Neural cell (in vitro differentiated cells): ENCODE data around the gene PRAC2. TPM values are rescaled to one million over a fixed set of nuclear protein-coding genes. Genes with fewer than 3 reads are reported as not detected.

ENCODE experiments used
- H2AFZ ChIP-seq: fragments of 200-600, 300-800 bp; sonication (generic), shearing (Covaris generic); 2 replicates; pipeline ENCODE4 v1.6.0; 2014; ENCODE audit warnings: low read depth, mild to moderate bottlenecking, antibody characterized with exemption, low read length, moderate library complexity
- H3F3A ChIP-seq: fragments of 200-600 bp; shearing (Covaris generic); 2 replicates; pipeline ENCODE4 v1.6.1; 2016; ENCODE audit warnings: mild to moderate bottlenecking, moderate library complexity, mixed read lengths, antibody characterized with exemption, low read length; ENCODE audit not compliant: insufficient read depth, poor library complexity, severe bottlenecking
- H3K27ac ChIP-seq: fragments of 200-600, 300-800 bp; sonication (generic), shearing (Covaris generic); 2 replicates; pipeline ENCODE4 v1.5.1; 2014; ENCODE audit warnings: mild to moderate bottlenecking, low read length, moderate library complexity
- H3K27me3 ChIP-seq: fragments of 300-800, 200-600 bp; sonication (generic), shearing (Covaris generic); 2 replicates; pipeline ENCODE4 v1.6.0; 2014; ENCODE audit warnings: mild to moderate bottlenecking, low read depth, low read length, moderate library complexity; ENCODE audit not compliant: insufficient read depth
- H3K36me3 ChIP-seq: fragments of 300-800, 200-600 bp; sonication (generic), shearing (Covaris generic); 2 replicates; pipeline ENCODE4 v1.5.1; 2014; ENCODE audit warnings: mild to moderate bottlenecking, antibody characterized with exemption, low read length, moderate library complexity; ENCODE audit not compliant: insufficient read depth
- H3K4me2 ChIP-seq: fragments of 300-800, 200-600 bp; sonication (generic), shearing (Covaris generic); 2 replicates; pipeline ENCODE4 v1.6.0; 2014; ENCODE audit warnings: mild to moderate bottlenecking, low read length
- H3K4me3 ChIP-seq: fragments of 300-800, 200-600 bp; sonication (generic), shearing (Covaris generic); 2 replicates; pipeline ENCODE4 v1.5.1; 2014; ENCODE audit warnings: mild to moderate bottlenecking, low read length, moderate library complexity
- H3K79me2 ChIP-seq: fragments of 200-600 bp; shearing (Covaris generic); replicated peaks from 2 replicates; pipeline ENCODE4 v1.6.0; 2014; ENCODE audit warnings: mild to moderate bottlenecking, low read length, moderate library complexity; ENCODE audit not compliant: insufficient read depth
- H3K9ac ChIP-seq: fragments of 300-800, 200-600 bp; sonication (generic), shearing (Covaris generic); 2 replicates; pipeline ENCODE4 v1.6.1; 2016; ENCODE audit warnings: mild to moderate bottlenecking, low read length, mixed read lengths
- H3K9me2 ChIP-seq: fragments of 200-600 bp; shearing (Covaris generic); 2 replicates; pipeline ENCODE4 v1.6.1; 2016; ENCODE audit warnings: mild to moderate bottlenecking, low read length, mixed read lengths; ENCODE audit not compliant: insufficient read depth
- H3K9me3 ChIP-seq: fragments of 200-600, 300-800 bp; sonication (generic), shearing (Covaris generic); 2 replicates; pipeline ENCODE4 v1.6.1; 2016; ENCODE audit warnings: mild to moderate bottlenecking, mixed run types, low read length, moderate library complexity, mixed read lengths
- H4K20me1 ChIP-seq: fragments of 200-600 bp; shearing (Covaris generic); 2 replicates; pipeline ENCODE4 v1.6.1; 2016; ENCODE audit warnings: mild to moderate bottlenecking, mixed run types; ENCODE audit not compliant: insufficient read depth
- CTCF ChIP-seq: fragments of 450-650 bp; IDR thresholded peaks from 2 replicates; pipeline ENCODE4 v1.5.1; 2014; ENCODE audit warnings: antibody characterized with exemption, mild to moderate bottlenecking, moderate library complexity; ENCODE audit not compliant: poor library complexity, severe bottlenecking
- EP300 ChIP-seq: fragments of 450-650 bp; conservative IDR thresholded peaks from 2 replicates; pipeline ENCODE4 v1.6.1; 2014; ENCODE audit warnings: antibody characterized with exemption, mild to moderate bottlenecking, moderate library complexity; ENCODE audit not compliant: poor library complexity, severe bottlenecking
- EZH2 ChIP-seq: fragments of 200-600, 300-800 bp; shearing (Covaris generic), sonication (generic); IDR thresholded peaks from 2 replicates; pipeline ENCODE4 v1.6.1; 2014; ENCODE audit warnings: antibody characterized with exemption, low read length, borderline replicate concordance, mild to moderate bottlenecking; ENCODE audit not compliant: insufficient read depth, poor library complexity, severe bottlenecking
- MXI1 ChIP-seq: fragments of 450-650 bp; conservative IDR thresholded peaks from 2 replicates; pipeline ENCODE4 v1.6.1; 2014; ENCODE audit warnings: antibody characterized with exemption, mild to moderate bottlenecking; ENCODE audit not compliant: poor library complexity, severe bottlenecking
- POLR2AphosphoS5 ChIP-seq: IDR thresholded peaks from 2 replicates; pipeline ENCODE4 v1.6.1; 2012
- RAD21 ChIP-seq: fragments of 450-650 bp; conservative IDR thresholded peaks from 2 replicates; pipeline ENCODE4 v1.6.1; 2014; ENCODE audit warnings: antibody characterized with exemption, mild to moderate bottlenecking, moderate library complexity
- REST ChIP-seq: IDR thresholded peaks from 2 replicates; pipeline ENCODE4 v1.6.1; 2012; ENCODE audit warnings: borderline replicate concordance
- SMC3 ChIP-seq: fragments of 450-650 bp; conservative IDR thresholded peaks from 2 replicates; pipeline ENCODE4 v1.6.1; 2014; ENCODE audit warnings: antibody characterized with exemption, mild to moderate bottlenecking, moderate library complexity; ENCODE audit not compliant: poor library complexity
- TAF1 ChIP-seq: IDR thresholded peaks from 2 replicates; pipeline ENCODE4 v1.6.1; 2012; ENCODE audit warnings: low read depth
- polyA plus RNA-seq: library from polyadenylated mRNA; depleted of rRNA; stranded (reverse); fragments of >200 nt; gene quantifications from 2 replicates; pipeline ENCODE4 v1.2.3, GENCODE V29; 2014

PRAC2 gene
- polyA plus RNA-seq, 1 donor from 2014 or later = not detected

- TF ChIP-seq EZH2 (no peak), TAF1 (no peak), SMC3 (no peak), CTCF (no peak), EP300 (no peak), RAD21 (no peak), REST (no peak), POLR2AphosphoS5 (no peak), MXI1 (no peak)
- H3F3A ChIP-seq = no peaks in the 10 kb centered on the region
- no peaks in the 10 kb centered on the region for H3K9me3 ChIP-seq
- no peaks in the 10 kb centered on the region for H3K36me3 ChIP-seq
- H4K20me1 ChIP-seq = no peaks in the 10 kb centered on the region
- peaks cover 95% of the 10 kb centered on the region for H3K27me3 ChIP-seq
- no peak overlapping the region for H3K4me3 ChIP-seq
- no peak overlapping the region for H2AFZ ChIP-seq
- H3K79me2 ChIP-seq = no peaks in the 10 kb centered on the region
- H3K9ac ChIP-seq = no peak overlapping the region
- H3K9me2 ChIP-seq = no peaks in the 10 kb centered on the region
- no peak overlapping the region for H3K4me2 ChIP-seq
- no peak overlapping the region for H3K27ac ChIP-seq
Observed at GRCh38 chr17:48755356-48755755, 32.4 kb downstream of the PRAC2 start.

GRCh38 chr17:48756830-48757251 lies 33.9 kb downstream of the PRAC2 start:
- no peak overlapping the region for H2AFZ ChIP-seq
- H3K4me3 ChIP-seq = no peak overlapping the region
- H3K4me2 ChIP-seq = no peak overlapping the region
- H3K79me2 ChIP-seq = no peaks in the 10 kb centered on the region
- no peaks in the 10 kb centered on the region for H3K9me3 ChIP-seq
- H3K36me3 ChIP-seq = no peaks in the 10 kb centered on the region
- no peak overlapping the region for H3K27ac ChIP-seq
- no peaks in the 10 kb centered on the region for H3K9me2 ChIP-seq
- H3K27me3 ChIP-seq = peaks cover 93% of the 10 kb centered on the region
- H3K9ac ChIP-seq = no peak overlapping the region
- no peaks in the 10 kb centered on the region for H3F3A ChIP-seq
- H4K20me1 ChIP-seq = no peaks in the 10 kb centered on the region
- TF ChIP-seq CTCF = no peak
- TF ChIP-seq EZH2 = no peak
- TF ChIP-seq REST = no peak
- TF ChIP-seq SMC3 = no peak
- TF ChIP-seq TAF1 = no peak
- TF ChIP-seq MXI1 = no peak
- TF ChIP-seq RAD21 = no peak
- TF ChIP-seq EP300 = no peak
- TF ChIP-seq POLR2AphosphoS5 = no peak
